ENCODE measurements around the gene KCTD14.

The KCTD14 gene

GRCh38 chr11:78066471-78066870 lies 43.4 kb upstream of the KCTD14 start:
- TF ChIP-seq CTCF (IDR thresholded peaks at IDR 0.05; ENCODE audit: low read length) = no peak
- TF ChIP-seq EZH2 (IDR thresholded peaks at IDR 0.05; ENCODE audit: borderline replicate concordance, low read length) = no peak
- Histone ChIP-seq H3K4me3 (ENCODE audit: low read depth, low read length, poor library complexity, severe bottlenecking) (no peak overlapping the region), H3K36me3 (ENCODE audit: insufficient read depth, low read length) (peaks cover 39% of the 10 kb centered on the region), H4K20me1 (ENCODE audit: insufficient read depth, low read length) (no peaks in the 10 kb centered on the region), H3K27ac (ENCODE audit: low read depth, low read length, poor library complexity, severe bottlenecking) (no peak overlapping the region), H3K9ac (ENCODE audit: low read length) (no peak overlapping the region), H3K79me2 (ENCODE audit: insufficient read depth, low read length) (no peaks in the 10 kb centered on the region), H3K9me2 (ENCODE audit: low read depth, low read length) (no peaks in the 10 kb centered on the region), H3K4me1 (ENCODE audit: insufficient read depth, low read length, severe bottlenecking) (no peaks in the 10 kb centered on the region), H3K9me3 (ENCODE audit: low read length) (no peaks in the 10 kb centered on the region), H3K27me3 (ENCODE audit: insufficient read depth, low read length) (no peaks in the 10 kb centered on the region), H3F3A (ENCODE audit: insufficient read depth, low read length) (no peaks in the 10 kb centered on the region), H3K4me2 (ENCODE audit: low read length) (no peak overlapping the region), H2AFZ (ENCODE audit: low read length) (no peak overlapping the region)

- H3K27ac ChIP-seq (ENCODE audit: low read depth, low read length, poor library complexity, severe bottlenecking) = no peak overlapping the region
- no peaks in the 10 kb centered on the region for H3K9me3 ChIP-seq (ENCODE audit: low read length)
- H3K36me3 ChIP-seq (ENCODE audit: insufficient read depth, low read length) = peaks cover 27% of the 10 kb centered on the region
- no peaks in the 10 kb centered on the region for H3K79me2 ChIP-seq (ENCODE audit: insufficient read depth, low read length)
- H3K4me1 ChIP-seq (ENCODE audit: insufficient read depth, low read length, severe bottlenecking) = no peaks in the 10 kb centered on the region
- H2AFZ ChIP-seq (ENCODE audit: low read length) = no peak overlapping the region
- TF ChIP-seq CTCF (IDR thresholded peaks at IDR 0.05; ENCODE audit: low read length) (no peak), EZH2 (IDR thresholded peaks at IDR 0.05; ENCODE audit: borderline replicate concordance, low read length) (no peak)
- H4K20me1 ChIP-seq (ENCODE audit: insufficient read depth, low read length) = no peaks in the 10 kb centered on the region
- H3K27me3 ChIP-seq (ENCODE audit: insufficient read depth, low read length) = no peaks in the 10 kb centered on the region
- no peak overlapping the region for H3K4me3 ChIP-seq (ENCODE audit: low read depth, low read length, poor library complexity, severe bottlenecking)
- no peaks in the 10 kb centered on the region for H3F3A ChIP-seq (ENCODE audit: insufficient read depth, low read length)
- no peak overlapping the region for H3K9ac ChIP-seq (ENCODE audit: low read length)
- no peak overlapping the region for H3K4me2 ChIP-seq (ENCODE audit: low read length)
- H3K9me2 ChIP-seq (ENCODE audit: low read depth, low read length) = no peaks in the 10 kb centered on the region
These were observed 42.1 kb upstream of the KCTD14 start for GRCh38 chr11:78065203-78065602.

- TF ChIP-seq CTCF (IDR thresholded peaks at IDR 0.05; ENCODE audit: low read length) (no peak), EZH2 (IDR thresholded peaks at IDR 0.05; ENCODE audit: borderline replicate concordance, low read length) (no peak)
- Histone ChIP-seq H3K4me3 (ENCODE audit: low read depth, low read length, poor library complexity, severe bottlenecking) (no peak within 1 kb of the TSS), H3K9me3 (ENCODE audit: low read length) (no peaks in the 10 kb centered on the region), H3K4me1 (ENCODE audit: insufficient read depth, low read length, severe bottlenecking) (no peaks in the 10 kb centered on the region), H3K79me2 (ENCODE audit: insufficient read depth, low read length) (no peaks in the 10 kb centered on the region), H2AFZ (ENCODE audit: low read length) (no peak within 1 kb of the TSS), H3K9me2 (ENCODE audit: low read depth, low read length) (no peaks in the 10 kb centered on the region), H3K9ac (ENCODE audit: low read length) (no peak within 1 kb of the TSS), H3K4me2 (ENCODE audit: low read length) (no peak within 1 kb of the TSS), H3F3A (ENCODE audit: insufficient read depth, low read length) (no peaks in the 10 kb centered on the region), H3K27me3 (ENCODE audit: insufficient read depth, low read length) (no peaks in the 10 kb centered on the region), H3K36me3 (ENCODE audit: insufficient read depth, low read length) (peaks cover 12% of the 10 kb centered on the region), H3K27ac (ENCODE audit: low read depth, low read length, poor library complexity, severe bottlenecking) (no peak within 1 kb of the TSS), H4K20me1 (ENCODE audit: insufficient read depth, low read length) (no peaks in the 10 kb centered on the region)
These were observed 40.5 kb upstream of the KCTD14 start, which contains the start of gene THRSP for GRCh38 chr11:78063440-78064181. Gene THRSP, plus strand, starts transcription at chr11:78063861. Its CDS starts 21 bp downstream, at chr11:78063882.
